Measurements from ENCODE around the gene ITPR2.

ITPR2 gene

DNA sequence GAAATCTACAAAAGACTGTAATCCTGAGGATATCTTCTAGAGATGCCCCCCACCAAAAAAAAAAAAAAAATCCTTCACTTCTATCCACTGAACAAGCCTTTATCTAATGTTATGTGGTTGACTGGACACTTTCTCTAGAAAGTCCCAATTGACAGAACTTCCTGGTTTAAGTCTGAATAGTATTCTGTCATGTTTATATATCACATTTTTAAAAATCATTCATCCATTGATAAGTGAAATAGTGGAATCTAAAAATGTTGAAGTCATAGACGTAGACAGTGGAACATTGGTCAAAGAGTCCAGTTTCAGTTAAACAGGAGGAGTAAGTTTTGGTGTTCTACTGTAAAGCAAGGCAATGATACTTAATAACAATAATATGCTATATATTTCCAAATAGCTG, 340.6 kb downstream of the ITPR2 start:
- peaks cover 22% of the 10 kb centered on the region for H3K4me1 ChIP-seq (ENCODE audit: insufficient read depth, poor library complexity, severe bottlenecking)
- ATAC-seq (ENCODE audit: low read depth): no peak
- no peaks in the 10 kb centered on the region for H3K9me3 ChIP-seq (ENCODE audit: severe bottlenecking)
- no peaks in the 10 kb centered on the region for H3K36me3 ChIP-seq (ENCODE audit: low read depth)
- TF ChIP-seq, protein P1, sequence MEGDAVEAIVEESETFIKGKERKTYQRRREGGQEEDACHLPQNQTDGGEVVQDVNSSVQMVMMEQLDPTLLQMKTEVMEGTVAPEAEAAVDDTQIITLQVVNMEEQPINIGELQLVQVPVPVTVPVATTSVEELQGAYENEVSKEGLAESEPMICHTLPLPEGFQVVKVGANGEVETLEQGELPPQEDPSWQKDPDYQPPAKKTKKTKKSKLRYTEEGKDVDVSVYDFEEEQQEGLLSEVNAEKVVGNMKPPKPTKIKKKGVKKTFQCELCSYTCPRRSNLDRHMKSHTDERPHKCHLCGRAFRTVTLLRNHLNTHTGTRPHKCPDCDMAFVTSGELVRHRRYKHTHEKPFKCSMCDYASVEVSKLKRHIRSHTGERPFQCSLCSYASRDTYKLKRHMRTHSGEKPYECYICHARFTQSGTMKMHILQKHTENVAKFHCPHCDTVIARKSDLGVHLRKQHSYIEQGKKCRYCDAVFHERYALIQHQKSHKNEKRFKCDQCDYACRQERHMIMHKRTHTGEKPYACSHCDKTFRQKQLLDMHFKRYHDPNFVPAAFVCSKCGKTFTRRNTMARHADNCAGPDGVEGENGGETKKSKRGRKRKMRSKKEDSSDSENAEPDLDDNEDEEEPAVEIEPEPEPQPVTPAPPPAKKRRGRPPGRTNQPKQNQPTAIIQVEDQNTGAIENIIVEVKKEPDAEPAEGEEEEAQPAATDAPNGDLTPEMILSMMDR (IDR thresholded peaks at IDR 0.05; ENCODE audit: poor library complexity, severe bottlenecking): no peak
- DNase-seq (ENCODE audit: low spot score): no peak
- H3K27ac ChIP-seq (ENCODE audit: poor library complexity, severe bottlenecking): no peak overlapping the region
- H3K27me3 ChIP-seq (ENCODE audit: insufficient read depth, poor library complexity, severe bottlenecking): no peaks in the 10 kb centered on the region
- H3K4me3 ChIP-seq (ENCODE audit: severe bottlenecking): no peak overlapping the region

DNA sequence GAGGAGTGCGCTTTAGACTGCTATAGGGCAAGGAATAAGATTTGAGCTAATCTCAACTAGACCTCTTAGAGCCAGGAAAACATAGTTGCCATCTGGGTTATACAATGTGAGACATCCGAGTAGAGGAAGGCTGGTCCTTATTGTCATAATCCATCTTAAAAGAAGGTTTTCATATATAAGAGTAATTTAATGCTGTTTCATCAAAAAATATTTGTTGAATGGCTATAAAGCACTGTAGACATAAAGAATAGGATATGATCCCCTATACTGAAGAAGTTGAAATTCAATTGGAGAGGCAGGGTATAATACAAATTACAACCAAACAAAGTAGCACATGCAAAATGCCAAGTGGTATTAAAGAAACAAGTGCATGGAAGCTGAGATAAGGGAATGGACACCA, 343.1 kb downstream of the ITPR2 start:
- Histone ChIP-seq H3K27ac (ENCODE audit: poor library complexity, severe bottlenecking) (no peak overlapping the region), H3K4me1 (ENCODE audit: insufficient read depth, poor library complexity, severe bottlenecking) (peaks cover 13% of the 10 kb centered on the region), H3K9me3 (ENCODE audit: severe bottlenecking) (no peaks in the 10 kb centered on the region), H3K36me3 (ENCODE audit: low read depth) (no peaks in the 10 kb centered on the region), H3K27me3 (ENCODE audit: insufficient read depth, poor library complexity, severe bottlenecking) (no peaks in the 10 kb centered on the region), H3K4me3 (ENCODE audit: severe bottlenecking) (no peak overlapping the region)
- ATAC-seq (ENCODE audit: low read depth) (no peak), DNase-seq (ENCODE audit: low spot score) (no peak)
- TF ChIP-seq, protein P1 (IDR thresholded peaks at IDR 0.05; ENCODE audit: poor library complexity, severe bottlenecking): no peak

DNA sequence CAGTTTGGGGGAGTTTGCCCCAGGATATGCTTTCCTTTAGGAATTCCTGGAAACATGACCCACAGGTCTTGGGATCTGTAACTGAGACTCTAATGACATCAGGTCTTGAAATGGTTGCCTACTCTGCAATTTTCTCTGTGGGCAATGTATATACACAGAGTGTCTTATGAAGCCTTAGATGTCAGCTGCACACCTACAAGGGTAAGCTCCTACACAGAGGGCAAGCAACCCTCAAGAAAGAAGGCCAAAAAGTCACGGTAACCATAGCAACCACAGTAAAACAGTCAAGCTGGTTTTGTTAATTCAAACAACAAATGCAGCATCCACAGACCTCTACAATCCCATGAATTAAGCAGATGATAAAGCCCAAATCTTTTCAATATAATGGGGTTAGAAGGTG, 344.6 kb downstream of the ITPR2 start:
- no peak for ATAC-seq (ENCODE audit: low read depth)
- Histone ChIP-seq H3K27ac (ENCODE audit: poor library complexity, severe bottlenecking) (no peak overlapping the region), H3K27me3 (ENCODE audit: insufficient read depth, poor library complexity, severe bottlenecking) (no peaks in the 10 kb centered on the region), H3K4me3 (ENCODE audit: severe bottlenecking) (no peak overlapping the region), H3K9me3 (ENCODE audit: severe bottlenecking) (no peaks in the 10 kb centered on the region), H3K4me1 (ENCODE audit: insufficient read depth, poor library complexity, severe bottlenecking) (peaks cover 2% of the 10 kb centered on the region), H3K36me3 (ENCODE audit: low read depth) (no peaks in the 10 kb centered on the region)
- no peak for DNase-seq (ENCODE audit: low spot score)
- TF ChIP-seq, protein P1 (IDR thresholded peaks at IDR 0.05; ENCODE audit: poor library complexity, severe bottlenecking): no peak

DNA sequence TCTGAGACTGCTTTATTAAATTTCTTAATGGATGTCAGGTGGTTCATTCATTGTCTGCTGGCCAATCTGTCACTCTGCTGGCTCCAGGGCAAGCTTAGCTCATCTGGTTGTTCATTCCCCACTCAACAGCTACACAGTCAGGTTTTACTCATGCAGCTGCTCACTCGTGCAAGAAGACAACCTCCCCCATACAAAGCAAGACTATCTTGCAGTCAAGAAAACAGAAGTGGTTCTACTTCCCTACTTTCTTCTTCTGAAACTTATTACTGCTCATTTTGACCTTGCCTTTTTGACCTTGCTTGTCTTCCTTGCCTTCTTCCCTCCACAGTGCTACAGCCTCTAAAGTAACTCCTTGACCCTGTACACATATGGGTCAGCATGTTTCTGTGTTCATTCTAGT, 359.7 kb downstream of the ITPR2 start:
- Histone ChIP-seq H3K4me1 (ENCODE audit: insufficient read depth, poor library complexity, severe bottlenecking) (no peaks in the 10 kb centered on the region), H3K9me3 (ENCODE audit: severe bottlenecking) (no peaks in the 10 kb centered on the region), H3K27me3 (ENCODE audit: insufficient read depth, poor library complexity, severe bottlenecking) (no peaks in the 10 kb centered on the region), H3K27ac (ENCODE audit: poor library complexity, severe bottlenecking) (no peak overlapping the region), H3K4me3 (ENCODE audit: severe bottlenecking) (no peak overlapping the region), H3K36me3 (ENCODE audit: low read depth) (no peaks in the 10 kb centered on the region)
- TF ChIP-seq, protein P1 (IDR thresholded peaks at IDR 0.05; ENCODE audit: poor library complexity, severe bottlenecking): no peak
- DNase-seq (ENCODE audit: low spot score) (no peak), ATAC-seq (ENCODE audit: low read depth) (no peak)

DNA sequence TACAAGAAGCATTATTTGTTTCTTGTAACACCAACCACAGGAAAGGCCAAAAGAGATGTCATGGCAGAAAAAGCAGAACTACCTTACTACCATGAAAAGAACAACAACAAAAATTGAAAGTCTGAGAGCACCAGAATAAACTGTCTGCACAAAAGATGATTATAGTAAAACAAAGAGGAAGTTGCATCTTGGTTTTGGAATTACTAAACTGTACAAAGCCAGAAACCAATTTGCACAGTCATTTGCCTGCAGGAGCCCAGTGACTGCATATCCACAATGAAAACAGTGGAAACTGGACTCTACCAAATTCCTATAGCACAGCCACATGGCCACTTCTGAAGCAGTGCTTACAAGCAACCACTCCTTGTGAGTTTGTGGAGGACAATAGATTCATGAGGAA, 361.4 kb downstream of the ITPR2 start:
- H3K9me3 ChIP-seq (ENCODE audit: severe bottlenecking): no peaks in the 10 kb centered on the region
- no peaks in the 10 kb centered on the region for H3K36me3 ChIP-seq (ENCODE audit: low read depth)
- no peak overlapping the region for H3K4me3 ChIP-seq (ENCODE audit: severe bottlenecking)
- ATAC-seq (ENCODE audit: low read depth) (no peak), DNase-seq (ENCODE audit: low spot score) (no peak)
- H3K27me3 ChIP-seq (ENCODE audit: insufficient read depth, poor library complexity, severe bottlenecking): no peaks in the 10 kb centered on the region
- TF ChIP-seq, protein P1 (IDR thresholded peaks at IDR 0.05; ENCODE audit: poor library complexity, severe bottlenecking): no peak
- no peaks in the 10 kb centered on the region for H3K4me1 ChIP-seq (ENCODE audit: insufficient read depth, poor library complexity, severe bottlenecking)
- no peak overlapping the region for H3K27ac ChIP-seq (ENCODE audit: poor library complexity, severe bottlenecking)
